Effector CD8-positive, alpha-beta T cell (primary cell): ENCODE measurements around the gene MFAP5.
"Not testable (repeated sequence)": the region's sequence is repeated elsewhere in the genome, so short reads cannot be mapped to it uniquely, and the experiment has no call there.

Experiments
- DNase-seq: peaks from one replicate; lab custom pipeline; 2025; lab: John Stamatoyannopoulos, UW

MFAP5 gene

DNA sequence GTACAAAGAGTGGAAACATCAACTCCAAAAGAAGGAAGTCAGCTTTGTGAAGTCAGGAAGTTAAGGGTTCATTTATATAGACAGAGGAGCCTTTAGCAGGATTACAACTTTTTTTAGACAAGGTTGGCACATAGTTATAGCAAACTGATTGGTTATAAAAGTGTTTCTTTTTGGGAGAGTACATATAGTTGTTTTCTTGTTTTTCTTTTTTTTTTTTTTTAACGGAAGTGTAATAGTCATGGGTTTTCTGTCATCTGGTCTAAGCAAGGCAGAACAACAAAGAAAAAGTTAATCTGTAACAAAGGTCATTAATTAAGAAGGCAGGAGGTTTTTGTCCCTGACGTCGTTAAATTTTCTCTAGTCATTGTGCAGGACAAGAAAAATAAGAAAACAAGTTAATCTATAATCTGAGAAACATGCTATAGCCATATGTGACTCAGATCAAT, 13.0 kb upstream of the MFAP5 start:
- DNase-seq, result no peak

DNA sequence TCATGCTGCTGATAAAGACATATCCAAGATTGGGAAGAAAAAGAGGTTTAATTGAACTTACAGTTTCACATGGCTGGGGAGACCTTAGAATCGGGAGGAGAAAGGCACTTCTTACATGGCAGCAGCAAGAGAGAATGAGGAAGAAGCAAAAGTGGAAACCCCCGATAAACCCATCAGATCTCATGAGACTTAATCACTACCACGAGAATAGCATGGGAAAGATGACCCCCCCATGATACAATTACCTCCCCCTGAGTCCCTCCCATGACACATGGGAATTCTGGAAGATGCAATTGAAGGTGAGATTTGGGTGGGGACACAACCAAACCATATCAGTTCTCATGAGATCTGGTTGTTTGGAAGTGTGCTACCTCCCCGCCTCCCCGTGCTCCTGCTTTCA, 9.8 kb upstream of the MFAP5 start:
- DNase-seq, result no peak

DNA sequence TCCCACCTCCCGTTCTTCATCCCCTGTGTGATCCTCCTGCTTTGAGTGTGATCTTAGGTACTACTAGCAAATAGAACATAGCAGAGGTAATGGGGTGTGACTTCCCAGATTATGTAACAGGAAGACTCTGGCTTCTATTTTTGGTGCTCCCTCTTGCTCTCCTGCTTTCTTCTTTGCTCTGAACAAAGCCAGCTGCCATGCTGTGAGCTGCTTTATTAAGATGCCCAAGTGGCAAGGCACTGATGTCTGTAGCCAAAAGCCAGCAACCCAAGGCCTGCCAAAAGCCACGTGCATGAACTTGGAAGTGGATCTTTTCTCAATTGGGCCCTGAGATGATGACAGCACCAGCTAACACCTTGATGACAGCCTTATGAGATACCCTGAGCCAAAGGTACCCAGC, 5.8 kb upstream of the MFAP5 start:
- no peak for DNase-seq

DNA sequence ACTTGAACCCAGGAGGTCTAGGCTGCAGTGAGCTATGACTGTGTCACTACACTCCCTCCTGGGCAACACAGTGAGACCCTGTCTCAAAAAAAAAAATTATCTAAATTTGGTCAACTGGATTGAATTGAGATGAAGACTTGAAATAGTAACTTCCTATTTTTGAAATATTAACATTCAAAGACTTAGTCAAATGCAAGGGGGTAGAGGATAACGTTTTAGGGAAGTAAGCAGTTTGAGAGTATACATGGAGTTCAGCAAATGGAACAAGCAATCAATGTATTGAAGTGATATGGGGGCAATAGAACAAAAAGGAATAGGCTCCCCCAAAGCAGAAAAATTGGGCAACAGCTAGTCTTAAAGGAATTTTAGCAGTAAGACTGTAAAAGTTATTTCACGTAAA, 4.6 kb upstream of the MFAP5 start:
- DNase-seq, result no peak

DNA sequence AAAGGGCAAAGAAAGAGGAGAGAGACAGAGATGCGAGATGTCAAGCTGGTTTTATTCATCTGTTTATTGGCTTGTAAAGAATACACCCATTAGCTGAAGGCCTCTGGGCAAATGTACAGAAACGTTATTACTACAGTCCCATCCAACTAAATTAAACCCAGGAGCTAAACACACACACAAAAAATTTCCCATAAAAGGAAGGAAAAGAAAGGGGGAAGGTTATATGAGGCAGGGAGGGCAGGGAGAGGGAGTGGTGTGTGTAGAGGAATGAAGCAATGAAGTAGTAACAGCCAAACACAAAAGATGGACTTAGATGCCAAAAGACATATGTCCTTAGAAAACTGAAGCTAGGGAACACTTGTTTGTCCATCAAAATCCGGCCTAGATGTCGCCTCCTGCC, 3.1 kb upstream of the MFAP5 start:
- no peak for DNase-seq

DNA sequence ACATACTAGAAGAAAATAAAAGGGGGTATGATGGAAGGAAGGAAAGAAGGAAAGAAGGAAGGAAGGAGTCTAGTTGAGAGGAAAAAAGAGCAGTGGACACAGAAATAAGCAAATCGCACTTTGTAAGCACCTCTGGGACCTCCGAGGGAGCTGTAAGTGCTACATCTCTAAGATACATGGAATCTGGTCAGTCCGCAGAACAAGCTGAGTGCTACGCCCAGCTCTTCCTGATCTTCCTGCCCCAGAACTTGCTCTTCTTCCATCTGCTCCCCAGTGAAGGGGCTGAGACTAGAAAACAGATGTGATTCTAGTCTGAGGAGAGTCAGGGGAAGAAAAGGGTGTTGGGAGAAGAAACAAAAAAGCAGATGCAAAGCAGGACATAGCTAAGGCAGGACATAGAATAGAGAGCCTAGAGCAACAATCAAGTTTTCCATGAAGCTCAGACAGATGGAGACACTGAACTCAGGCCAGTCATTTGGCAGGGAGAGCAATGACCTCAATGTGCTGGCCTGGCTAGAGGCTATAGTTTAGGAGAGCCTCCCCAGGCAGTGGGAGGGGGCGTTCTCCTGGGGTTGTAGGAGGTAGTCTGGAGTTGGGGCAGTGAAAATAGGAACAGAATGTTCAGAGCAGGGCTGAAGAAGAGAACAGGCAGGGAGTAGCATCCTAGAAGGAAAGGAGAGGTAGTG, 1.7 kb upstream of the MFAP5 start:
- DNase-seq, result no peak

DNA sequence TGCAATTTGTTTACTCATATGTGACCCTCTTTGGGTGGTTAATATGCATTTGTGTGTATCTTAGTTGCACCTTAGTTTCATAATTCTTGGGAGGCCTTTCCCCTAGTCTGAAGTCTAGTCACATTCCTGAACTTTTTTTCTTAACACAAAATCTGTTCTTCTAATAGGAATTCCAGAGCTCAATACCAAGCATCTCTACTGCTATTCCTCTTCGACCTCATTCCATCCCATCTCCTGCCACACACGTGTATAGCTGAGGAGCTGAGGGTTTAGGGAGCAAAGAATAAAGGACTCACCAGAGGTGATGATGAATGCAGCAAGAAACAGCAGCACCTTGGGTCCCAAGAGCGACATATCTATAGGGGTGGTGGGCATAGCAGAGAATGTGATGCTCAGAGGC, 875 bp downstream of the MFAP5 start:
- no peak for DNase-seq

DNA sequence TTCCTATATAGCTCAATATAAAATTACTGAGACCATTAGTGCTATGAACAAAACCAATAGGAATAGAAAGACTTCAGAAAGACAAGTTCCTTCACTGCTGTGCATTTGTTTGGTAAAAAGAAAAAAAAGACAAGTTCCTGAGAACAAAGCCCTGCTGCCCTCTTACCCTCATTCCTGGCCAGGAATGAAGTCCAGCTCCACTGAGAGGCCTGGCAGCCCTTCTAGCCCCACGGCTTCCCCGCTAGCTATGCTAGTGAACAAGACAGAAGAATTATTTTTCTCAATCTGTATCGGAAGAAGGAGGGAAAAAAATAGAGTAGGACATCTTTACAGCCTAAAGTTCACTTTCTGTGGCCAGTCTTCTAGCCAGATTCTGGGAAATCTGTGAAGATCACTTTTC, 1.6 kb downstream of the MFAP5 start:
- no peak for DNase-seq

DNA sequence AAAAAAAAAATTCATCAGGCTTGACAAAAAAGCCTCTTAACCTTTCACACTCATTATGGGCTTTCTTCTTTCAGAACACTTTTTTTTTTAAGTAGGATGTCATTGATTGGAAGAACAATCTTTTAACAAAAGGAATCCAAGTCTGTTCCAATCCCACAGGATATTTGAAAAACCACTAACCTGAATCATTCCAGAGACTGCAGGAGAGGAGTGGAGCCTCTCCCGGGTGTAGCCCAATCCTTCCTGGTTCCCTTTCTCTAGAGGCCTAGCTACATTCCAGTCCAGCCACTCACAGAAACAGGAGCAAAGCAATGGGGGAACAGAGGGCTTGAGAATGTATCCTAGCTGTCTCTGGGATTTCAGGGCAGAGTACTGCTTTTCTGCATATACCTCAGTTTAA, 4.3 kb downstream of the MFAP5 start:
- no peak for DNase-seq

DNA sequence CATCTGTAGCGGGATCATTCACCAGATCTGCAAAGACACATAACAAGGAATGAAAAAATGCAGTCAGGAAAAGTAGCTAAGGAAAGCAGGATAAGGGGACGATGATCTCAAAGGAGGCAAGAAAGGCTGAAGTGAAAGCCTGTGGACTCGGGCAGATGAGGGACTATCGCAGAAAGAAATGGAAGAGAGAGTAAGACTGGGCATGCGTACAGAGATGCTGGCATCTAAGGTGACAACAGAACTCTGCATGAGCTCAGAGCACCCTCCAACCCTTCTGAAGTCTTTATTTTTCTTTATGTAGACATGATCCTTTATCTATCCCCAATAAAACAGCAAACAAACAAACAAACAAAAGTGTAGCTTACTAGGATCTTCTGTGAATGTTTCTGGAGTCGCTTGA, 7.2 kb downstream of the MFAP5 start:
- DNase-seq, result no peak

DNA sequence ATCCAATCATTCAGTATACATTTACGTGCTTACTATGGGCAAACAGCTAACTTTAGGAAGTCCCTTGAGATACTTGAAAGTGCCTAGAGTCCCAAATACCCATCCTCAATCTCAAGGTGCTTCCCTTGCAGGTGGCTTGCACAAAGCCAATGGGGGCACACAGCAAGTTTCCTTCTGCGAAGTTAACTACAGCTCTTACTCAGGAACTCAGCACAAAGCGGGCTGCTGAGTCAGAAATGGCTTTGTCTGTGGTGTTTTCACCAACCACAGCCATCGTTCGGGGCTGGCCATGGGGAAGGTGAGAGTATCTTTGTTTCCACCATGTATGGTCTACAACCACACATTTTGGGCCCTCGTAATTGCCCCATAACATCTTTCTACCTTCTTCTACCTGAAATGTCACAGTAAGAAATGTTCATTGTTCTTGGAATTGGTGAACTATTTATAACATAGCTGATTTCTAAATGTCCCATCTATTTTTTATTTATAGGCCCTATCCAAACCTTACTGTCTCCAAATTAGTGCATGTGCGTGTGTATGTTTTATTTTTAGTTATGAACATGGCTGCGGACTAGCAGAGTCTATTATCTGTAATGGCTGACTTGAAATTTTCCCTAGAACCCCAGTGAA, 13.9 kb downstream of the MFAP5 start:
- DNase-seq, result no peak

DNA sequence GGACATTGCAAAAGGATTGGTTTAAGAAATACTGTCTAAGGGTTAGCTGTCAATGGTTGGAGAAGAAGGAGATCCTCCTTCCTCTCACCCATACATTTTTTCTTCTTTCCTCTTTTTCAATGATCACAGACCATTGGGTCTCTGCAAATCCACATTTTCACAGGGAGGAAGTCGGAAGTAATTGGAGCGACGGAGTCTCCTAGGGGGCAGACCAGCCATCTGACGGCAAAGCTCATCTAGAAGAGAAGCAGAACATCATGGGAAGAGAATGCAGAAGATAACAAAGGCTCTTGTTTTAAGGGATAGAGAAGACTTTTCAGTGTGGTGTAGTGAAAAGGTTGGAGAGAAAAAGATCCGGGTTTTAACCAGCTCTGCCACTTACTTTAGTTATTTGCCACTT, 14.7 kb downstream of the MFAP5 start:
- no peak for DNase-seq

DNA sequence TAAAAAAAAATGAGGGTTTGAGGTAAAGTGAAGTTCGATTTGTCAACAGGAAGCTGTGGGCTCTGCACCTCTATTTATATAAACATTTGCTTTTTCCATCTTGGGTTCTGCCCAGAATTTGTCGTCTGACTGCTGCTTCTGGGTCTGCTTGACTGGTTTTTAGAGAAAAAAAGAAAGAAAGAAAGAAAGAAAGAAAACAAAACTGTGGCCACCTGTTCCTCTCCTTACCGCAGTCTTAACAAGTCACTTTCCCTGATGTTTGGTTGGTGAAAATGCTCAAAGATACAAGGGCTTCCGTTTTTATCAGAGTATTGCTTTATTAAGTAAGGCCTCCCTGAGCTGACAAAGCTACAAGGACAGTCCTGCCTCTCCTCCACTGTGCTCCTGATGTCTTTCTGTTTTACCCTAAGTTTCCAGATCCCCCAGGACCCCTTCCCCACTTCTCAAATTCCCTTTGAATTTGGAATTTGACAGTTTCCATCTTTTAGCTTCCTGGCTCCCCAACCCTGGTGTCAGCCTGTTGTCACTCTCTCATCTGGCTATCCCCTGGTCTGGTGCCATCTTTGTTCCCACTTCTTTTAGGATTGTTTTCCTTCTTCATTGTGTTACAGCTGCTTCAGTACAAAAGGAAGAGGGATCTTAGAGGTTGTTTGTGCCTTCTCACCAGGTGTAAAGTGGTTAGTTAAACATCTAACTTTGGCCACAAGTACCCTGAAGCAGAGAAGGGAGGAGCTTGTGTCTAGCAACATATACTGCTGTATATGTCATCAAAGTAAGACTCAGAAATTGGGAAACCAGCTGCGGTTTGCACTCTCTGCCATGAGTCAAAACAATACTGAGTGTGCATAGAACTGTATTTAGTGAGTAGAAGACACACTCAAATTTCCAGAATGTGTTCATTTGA, 18.0 kb downstream of the MFAP5 start:
- no peak for DNase-seq

DNA sequence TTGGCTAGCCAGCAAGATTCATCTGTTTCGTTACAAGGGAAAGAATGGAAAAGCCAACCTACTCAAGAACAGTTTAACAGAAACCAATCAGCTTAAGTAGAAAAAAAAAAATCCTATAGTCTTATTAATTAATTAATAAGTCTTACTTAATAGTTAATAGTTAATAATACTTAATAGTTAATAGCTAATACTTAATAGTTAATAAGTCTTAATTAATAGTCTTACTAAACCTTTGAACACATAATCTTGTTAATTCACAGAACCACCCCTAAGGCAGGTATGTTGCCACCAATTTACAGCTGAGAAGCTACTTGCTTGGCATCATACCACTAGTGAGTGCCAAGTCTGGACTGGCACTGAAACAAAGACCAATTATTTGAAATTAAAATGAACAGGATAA, 19.9 kb downstream of the MFAP5 start:
- DNase-seq, result no peak

DNA sequence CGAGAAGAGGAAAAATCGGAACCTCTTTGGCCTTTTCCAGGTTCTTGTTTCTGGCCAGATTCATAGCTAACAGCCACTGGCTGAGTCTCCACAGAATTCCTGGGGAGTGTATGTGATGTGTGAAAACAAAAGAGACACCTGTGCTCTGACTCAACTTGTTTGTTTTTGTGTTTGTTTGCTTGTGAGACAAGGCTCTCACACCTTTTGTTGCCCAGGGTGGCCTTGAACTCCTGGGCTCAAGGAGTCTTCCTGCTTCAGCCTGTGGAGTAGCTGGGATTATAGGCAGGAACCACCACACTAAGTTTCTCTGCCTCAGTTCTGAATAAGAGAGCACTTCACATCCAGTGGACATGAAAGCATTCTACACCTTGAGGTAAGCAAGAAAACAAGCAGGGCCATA, 22.7 kb downstream of the MFAP5 start:
- no peak for DNase-seq

DNA sequence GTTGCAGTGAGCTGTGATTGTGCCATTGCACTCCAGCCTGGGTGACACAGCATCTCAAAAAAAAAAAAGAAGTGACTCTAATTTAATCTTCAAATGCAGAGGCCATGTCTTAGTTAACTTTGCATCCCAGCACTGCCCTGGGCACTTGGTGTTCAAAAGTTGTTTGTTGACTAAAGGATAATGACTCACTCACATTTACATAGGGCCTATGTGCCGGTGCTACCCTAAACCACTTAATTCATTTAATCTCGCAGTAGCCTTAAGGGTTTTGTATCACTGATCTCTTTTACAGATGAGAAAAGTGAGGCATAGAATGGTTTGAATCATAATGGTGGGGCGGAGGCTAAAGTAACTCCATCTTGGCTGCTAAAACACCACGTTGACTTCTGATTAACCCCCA, 23.7 kb downstream of the MFAP5 start:
- no peak for DNase-seq

DNA sequence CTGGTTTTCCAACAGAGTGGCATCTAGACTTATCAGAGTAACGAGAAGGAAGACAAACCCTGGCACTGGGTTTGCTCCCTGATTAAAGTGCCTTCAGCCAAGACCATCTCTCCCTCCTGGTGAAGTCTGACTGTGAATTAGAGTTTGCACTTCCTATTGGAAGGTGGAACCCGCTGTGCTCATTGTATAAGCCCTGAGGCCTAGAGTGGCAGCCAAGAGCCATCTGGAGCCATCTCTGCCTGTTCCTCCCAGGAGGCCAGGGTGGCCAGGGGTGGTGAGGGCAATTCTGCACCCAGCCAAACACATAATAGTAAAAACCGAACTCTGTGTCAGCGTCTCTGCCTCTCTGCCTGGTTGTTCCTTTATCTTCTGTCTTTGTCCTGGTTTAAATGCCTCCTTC, 25.0 kb downstream of the MFAP5 start:
- no peak for DNase-seq

DNA sequence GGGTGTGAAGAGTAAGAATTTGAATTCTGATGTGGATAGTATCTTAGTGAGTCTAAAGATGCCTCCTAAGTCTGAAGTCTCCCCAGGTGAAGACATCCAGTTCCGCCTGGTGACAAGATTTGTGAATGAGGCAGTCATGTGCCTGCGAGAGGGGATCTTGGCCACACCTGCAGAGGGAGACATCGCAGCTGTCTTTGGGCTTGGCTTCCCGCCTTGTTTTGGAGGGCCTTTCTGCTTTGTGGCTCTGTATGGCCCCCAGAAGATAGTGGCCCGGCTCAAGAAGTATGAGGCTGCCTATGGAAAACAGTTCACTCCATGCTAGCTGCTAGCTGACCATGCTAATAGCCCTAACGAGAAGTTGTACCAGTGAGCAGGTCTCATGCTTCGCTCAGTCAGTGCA, 25.4 kb downstream of the MFAP5 start:
- no peak for DNase-seq

DNA sequence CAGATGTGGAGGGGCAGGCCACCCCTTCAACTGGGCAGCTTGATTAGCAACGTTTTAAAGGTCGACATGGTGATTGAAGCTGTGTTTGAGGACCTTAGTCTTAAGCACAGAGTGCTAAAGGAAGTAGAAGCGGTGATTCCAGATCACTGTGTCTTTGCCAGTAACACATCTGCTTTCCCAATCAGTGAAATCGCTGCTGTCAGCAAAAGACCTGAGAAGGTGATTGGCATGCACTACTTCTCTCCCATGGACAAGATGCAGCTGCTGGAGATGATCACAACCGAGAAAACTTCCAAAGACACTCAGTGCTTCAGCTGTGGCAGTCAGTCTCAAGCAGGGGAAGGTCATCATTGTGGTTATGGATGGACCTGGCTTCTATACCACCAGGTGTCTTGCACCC, 26.0 kb downstream of the MFAP5 start:
- no peak for DNase-seq

DNA sequence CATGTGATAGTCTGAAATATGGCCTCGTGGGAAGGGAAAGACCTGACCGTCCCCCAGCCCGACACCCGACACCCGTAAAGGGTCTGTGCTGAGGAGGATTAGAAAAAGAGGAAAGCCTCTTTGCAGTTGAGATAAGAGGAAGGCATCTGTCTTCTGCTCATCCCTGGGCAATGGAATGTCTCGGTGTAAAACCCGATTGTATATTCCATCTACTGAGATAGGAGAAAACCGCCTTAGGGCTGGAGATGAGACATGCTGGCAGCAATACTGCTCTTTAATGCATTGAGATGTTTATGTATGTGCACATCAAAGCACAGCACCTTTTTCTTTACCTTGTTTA, 26.6 kb downstream of the MFAP5 start:
- DNase-seq, result not testable (repeated sequence)

DNA sequence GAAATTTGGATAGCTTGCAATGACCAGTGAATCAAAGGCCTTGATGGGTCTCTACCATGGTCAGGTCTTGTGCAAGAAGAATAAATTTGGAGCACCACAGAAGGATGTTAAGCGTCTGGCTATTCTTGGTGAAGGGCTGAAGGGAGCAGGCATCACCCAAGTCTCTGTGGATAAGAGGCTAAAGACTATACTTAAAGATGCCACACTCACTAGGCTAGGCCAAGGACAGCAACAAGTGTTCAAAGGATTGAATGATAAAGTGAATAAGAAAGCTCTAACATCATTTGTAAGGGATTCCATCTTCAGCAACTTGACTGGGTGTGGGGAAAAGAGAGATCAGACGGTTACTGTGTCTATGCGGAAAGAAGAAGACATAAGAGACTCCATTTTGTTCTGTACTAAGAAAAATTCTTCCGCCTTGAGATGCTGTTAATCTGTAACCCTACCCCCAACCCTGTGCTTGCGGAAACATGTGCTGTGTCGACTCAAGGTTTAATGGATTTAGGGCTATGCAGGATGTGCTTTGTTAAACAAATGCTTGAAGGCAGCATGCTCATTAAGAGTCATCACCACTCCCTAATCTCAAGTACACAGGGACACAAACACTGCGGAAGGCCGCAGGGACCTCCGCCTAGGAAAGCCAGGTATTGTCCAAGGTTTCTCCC, 27.2 kb downstream of the MFAP5 start:
- not testable (repeated sequence) for DNase-seq

DNA sequence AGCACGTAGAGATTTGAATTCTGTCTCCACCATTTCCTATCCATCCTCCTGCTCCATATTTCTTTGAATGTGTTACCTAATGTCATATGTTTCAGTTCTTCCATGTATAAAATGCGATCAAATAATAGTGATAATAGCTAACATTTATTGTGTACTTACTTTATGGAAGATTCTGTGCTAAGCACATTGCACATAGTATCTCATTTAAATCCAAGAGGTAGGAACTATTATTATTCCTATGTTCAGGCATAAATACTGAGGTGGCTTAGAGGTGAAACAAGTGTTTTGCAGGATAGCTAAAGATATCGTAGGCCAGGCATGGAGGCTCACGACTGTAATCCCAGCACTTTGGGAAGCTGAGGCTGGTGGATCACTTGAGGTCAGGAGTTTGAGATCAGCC, 32.5 kb downstream of the MFAP5 start:
- DNase-seq, result no peak
